ENCODE measurements around the gene MAP6. TPM values are rescaled to one million over a fixed set of nuclear protein-coding genes. Genes with fewer than 3 reads are reported as not detected.
A peak's percentile ranks its signal among the peaks of the same experiment; 100 is the strongest.
"Not testable (repeated sequence)": the region's sequence is repeated elsewhere in the genome, so short reads cannot be mapped to it uniquely, and the experiment has no call there.

Gene MAP6
- total RNA-seq, 1 donor from 2014 or later, result 7.2 TPM

GRCh38 chr11:75598264-75598663, 70.6 kb downstream of the MAP6 start:
- intact Hi-C loops (cut with DNase I), result no loop called here
- no peak for DNase-seq (ENCODE audit: low spot score)

DNA sequence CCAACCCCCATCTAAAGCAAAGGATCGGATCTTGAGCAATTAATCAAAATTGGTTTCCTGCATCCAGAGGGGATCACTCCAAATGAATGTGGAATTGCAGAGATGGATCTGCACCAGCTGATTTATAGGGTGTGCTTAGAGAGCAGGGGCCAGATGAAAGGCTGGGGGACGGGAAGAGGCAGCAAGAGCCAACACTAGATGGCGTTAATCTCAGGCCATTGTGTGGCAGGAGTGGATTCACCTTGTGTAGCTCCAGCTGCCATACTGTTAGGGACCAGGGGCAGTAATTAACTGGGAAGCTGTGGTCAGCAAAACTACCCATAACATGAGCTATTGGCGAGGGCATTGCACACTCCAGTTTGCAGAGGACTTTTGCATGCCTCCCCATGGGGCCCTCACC, 71.2 kb downstream of the MAP6 start:
- DNase-seq (ENCODE audit: low spot score), result no peak
- intact Hi-C loops (cut with DNase I), result no loop called here

DNA sequence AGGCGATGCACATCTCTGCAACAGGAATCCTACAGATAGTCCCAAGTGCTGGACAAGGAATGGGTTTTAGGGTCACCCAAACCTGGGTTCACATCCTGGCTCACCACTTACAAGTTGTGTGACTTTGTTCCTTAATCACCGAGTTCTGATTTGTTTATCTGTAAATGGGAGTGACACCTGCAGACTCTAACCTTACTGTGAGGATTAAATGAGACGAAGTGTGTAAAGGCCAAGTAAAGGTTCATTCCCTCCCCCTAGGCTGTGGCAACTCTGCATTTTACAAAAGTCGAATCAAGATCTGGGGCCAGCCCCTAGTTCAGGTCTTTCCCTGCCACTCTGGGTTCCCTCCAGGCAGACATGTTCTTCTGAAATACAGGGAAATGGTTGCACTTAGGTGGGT, 71.9 kb downstream of the MAP6 start:
- no peak for DNase-seq (ENCODE audit: low spot score)
- intact Hi-C loops (cut with DNase I), result no loop called here

DNA sequence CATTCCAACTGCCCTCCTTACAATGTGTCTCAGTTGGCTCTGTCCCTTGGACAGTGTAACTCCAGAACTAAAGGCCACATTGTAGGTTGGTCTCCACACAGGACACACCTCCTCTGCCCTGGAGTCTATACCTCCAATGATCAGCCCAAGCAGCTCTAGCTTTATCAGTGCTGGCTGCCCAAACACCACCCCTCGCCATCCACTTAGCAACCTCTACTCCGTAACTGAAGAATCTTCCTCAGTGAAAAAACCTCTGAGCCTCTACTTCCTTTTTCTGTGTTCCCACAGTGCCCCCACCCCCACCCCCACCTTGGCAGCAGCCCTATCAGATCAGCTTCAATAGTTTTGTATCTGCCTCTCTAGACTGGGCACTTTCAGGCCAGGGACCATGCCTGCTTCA, 73.4 kb downstream of the MAP6 start:
- no peak for DNase-seq (ENCODE audit: low spot score)
- intact Hi-C loops (cut with DNase I), result no loop called here

GRCh38 chr11:75594211-75594610, 74.6 kb downstream of the MAP6 start:
- intact Hi-C loops (cut with DNase I), result loop anchor here (5.0 kb wide), 1 partner anchor 73 kb away; the partner anchor contains the start of gene MAP6
- no peak for DNase-seq (ENCODE audit: low spot score)

- no peak for DNase-seq (ENCODE audit: low spot score)
- intact Hi-C loops (cut with DNase I), result loop anchor here (5.0 kb wide), 1 partner anchor 74 kb away; the partner anchor contains the start of gene MAP6
Measured at GRCh38 chr11:75593286-75593915, 75.4 kb downstream of the MAP6 start.

GRCh38 chr11:75592715-75593114, 76.1 kb downstream of the MAP6 start:
- intact Hi-C loops (cut with DNase I), result loop anchor here (5.0 kb wide), 1 partner anchor 75 kb away; the partner anchor contains the start of gene MAP6
- no peak for DNase-seq (ENCODE audit: low spot score)

GRCh38 chr11:75591966-75592365, 76.9 kb downstream of the MAP6 start:
- DNase-seq (ENCODE audit: low spot score), result no peak
- intact Hi-C loops (cut with DNase I), result loop anchor here (5.0 kb wide), 1 partner anchor 75 kb away; the partner anchor contains the start of gene MAP6

GRCh38 chr11:75591371-75591770, 77.5 kb downstream of the MAP6 start:
- DNase-seq (ENCODE audit: low spot score), result no peak
- intact Hi-C loops (cut with DNase I), result loop anchor here (5.0 kb wide), 1 partner anchor 76 kb away; the partner anchor contains the start of gene MAP6

DNA sequence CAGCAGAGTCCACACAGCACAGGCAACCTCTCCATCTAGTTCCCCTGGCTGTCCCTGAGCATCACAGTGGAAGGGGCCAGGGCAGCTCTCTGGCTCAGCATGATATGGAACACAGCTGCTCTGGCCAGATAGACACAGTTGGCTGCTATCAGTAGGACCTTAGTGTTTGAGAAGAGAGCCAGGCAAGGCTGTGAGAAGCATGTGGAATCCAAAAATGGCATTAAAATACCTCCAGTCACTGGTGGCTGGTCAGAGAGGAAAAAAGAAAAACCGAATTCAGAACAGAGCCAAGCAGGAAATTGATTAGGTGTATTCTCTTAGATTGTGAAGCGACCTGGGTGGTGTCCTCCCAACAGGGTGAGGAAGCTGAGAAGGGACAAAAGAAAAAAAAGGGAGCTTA, 78.9 kb downstream of the MAP6 start:
- DNase-seq (ENCODE audit: low spot score), result no peak
- intact Hi-C loops (cut with DNase I), result loop anchor here (5.0 kb wide), 1 partner anchor 77 kb away; the partner anchor contains the start of gene MAP6

GRCh38 chr11:75589051-75589450, 79.8 kb downstream of the MAP6 start:
- intact Hi-C loops (cut with DNase I), result no loop called here
- no peak for DNase-seq (ENCODE audit: low spot score)

DNA sequence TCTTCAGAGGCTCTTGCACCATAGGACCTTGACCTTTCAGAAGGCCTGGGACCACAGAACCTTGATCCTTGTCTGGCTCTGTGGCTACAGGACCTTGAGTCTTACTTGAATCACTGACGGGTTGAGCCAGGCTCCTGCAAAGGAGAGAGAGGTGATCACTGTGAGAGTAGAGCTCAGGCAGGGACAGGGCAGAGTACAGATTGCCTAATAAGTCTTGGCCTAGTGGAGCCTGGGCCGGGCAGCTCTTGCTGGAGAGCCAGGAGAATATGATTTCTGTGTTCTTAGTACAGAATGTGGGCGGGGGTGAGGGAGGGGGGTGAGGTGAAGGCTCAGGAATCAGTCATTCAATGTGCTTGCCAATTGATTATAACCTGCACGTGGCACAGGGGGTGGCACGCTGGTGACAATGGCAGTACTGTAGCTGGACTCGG, 80.8 kb downstream of the MAP6 start:
- intact Hi-C loops (cut with DNase I), result no loop called here
- no peak for DNase-seq (ENCODE audit: low spot score)

DNA sequence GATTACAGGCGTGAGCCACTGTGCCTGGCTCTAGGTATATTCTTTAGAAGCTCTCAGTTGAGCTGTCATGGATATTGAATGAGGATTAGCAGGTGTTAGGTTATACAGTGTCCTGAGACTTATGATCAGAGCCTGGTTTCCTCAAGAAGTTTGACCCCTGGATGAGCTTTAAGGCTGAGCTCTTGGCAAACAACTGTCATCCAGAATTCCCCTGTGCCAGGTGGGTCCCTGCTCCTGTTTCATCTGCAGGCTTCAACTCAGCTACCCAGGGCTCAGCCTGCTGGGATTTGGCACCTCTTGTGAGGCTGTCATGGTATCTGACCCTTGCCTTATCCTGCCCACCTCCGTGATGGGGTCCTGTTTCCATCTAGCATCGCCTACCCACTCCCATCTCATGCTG, 82.4 kb downstream of the MAP6 start:
- no peak for DNase-seq (ENCODE audit: low spot score)
- intact Hi-C loops (cut with DNase I), result no loop called here

GRCh38 chr11:75585293-75585670, 83.6 kb downstream of the MAP6 start:
- intact Hi-C loops (cut with DNase I), result no loop called here
- no peak for DNase-seq (ENCODE audit: low spot score)

DNA sequence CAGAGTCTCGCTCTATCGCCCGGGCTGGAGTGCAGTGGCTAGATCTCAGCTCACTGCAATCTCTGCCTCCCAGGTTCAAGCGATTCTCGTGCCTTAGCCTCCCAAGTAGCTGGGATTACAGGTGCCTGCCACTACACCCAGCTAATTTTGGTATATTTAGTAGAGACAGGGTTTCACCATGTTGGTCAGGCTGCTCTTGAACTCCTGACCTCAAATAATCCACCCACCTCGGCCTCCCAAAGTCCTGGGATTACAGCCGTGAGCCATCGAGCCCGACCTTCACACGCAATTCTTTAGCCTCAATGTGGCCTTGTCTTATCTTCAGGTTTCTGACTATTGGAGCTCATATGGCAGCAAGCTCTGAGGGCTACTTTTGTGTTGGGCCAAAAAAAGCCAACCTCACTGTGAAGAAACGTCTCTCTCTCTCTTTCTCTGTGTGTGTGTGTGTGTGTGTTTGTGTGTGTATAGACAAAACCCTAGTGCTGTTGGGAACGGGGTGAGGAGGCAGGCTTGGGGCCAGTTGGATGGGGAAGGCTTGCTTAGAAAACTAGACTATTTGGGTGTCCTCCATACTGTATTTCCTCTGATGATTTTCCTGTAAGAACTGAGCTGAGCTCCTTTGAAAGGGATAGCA, 84.1 kb downstream of the MAP6 start:
- DNase-seq (ENCODE audit: low spot score); intact Hi-C loops (cut with DNase I): not testable (repeated sequence)

- DNase-seq (ENCODE audit: low spot score), result peak; percentile 81
- intact Hi-C loops (cut with DNase I), result loop anchor here (2.0 kb wide), 1 partner anchor 19 kb away; no protein-coding TSS in a partner anchor
Measured at GRCh38 chr11:75583718-75584658, 84.8 kb downstream of the MAP6 start.

DNA sequence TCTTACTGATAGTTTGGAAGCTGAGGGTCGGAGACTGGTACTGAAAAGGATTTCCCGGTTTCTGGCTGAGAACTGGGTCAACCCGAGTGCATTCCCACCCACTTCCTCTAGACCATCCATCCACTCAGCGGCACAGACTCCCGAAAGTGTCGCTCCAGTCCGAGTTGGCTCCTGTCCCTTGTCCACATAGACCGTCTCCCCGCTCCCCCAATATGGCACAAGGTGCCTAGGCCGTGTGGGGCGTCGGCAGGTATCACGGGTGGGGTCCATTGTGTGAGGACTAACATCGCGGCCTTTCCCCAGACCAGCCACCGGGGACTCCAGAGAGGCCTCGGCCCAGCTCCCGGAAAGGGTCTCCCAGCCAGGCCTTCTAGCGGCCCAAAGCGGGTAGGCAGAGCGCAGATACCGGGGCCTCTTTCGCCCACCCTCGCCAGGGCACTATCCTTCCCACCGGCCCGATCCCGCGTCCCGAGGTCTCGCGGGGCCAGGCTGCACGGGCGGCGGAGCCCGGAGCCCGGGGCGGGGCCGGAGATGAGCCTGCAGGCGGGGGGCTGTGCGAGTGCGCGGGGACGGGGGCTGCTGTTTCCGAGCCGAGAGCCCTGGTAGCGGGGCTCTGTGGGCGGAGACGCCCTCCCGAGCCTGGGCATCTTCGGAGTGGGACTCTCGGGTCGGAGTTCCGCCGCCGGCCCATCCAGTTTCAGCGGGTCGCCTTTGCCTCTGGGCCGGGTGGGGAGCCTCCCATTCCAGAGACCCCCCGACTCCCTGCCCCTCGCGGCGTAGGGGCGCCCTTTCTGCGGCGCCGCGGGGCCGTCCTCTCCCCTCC, 85.7 kb downstream of the MAP6 start:
- intact Hi-C loops (cut with DNase I), result loop anchor here (2.0 kb wide), 1 partner anchor 18 kb away; no protein-coding TSS in a partner anchor
- no peak for DNase-seq (ENCODE audit: low spot score)

DNA sequence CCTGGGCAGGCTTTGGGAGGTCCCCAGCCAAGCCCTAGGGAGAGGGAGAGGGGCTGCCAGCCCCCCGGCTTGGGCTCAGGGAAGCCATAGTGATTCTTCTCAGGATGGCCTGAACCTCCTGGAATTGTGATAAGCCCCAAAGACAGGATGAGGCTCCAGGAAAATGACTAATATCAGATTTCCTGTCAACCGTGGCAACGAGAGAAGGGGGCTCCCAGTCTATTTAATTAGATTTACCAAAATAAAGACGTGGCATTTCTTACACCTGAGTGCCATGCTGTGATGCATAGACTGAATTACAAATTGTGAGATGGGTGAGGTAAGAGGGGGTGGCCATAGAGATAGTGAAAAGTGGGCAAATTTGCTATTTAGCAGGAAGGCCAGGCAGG, 86.3 kb downstream of the MAP6 start:
- no peak for DNase-seq (ENCODE audit: low spot score)
- intact Hi-C loops (cut with DNase I), result loop anchor here (2.0 kb wide), 1 partner anchor 18 kb away; no protein-coding TSS in a partner anchor

GRCh38 chr11:75579841-75580240, 89.0 kb downstream of the MAP6 start:
- intact Hi-C loops (cut with DNase I), result no loop called here
- DNase-seq (ENCODE audit: low spot score), result no peak

All from cardiac septum (tissue), 1 donor.